Measurements from ENCODE around the gene IL13RA2.

Gene IL13RA2

DNA sequence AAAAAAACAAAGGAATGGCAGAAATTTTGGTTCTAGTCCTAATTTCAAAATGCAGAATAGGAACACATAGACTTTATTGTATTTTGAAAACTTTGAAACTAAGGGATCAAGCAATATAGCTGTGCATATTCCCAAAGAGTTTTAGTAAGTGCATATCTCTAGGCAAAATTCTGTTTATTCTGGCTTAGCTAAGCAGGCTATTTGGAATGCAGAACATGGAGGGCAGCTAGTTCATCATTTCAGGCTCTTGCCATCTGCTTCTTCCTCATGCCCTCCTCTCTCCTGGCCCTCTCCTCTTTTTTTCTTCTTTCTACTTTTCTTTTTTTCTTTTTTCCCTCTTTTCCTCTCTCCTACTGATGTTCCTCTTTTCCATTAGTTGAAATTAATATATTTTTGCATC, 12.0 kb upstream of the IL13RA2 start:
- Histone ChIP-seq H3K9me3 (ENCODE audit: control extremely low read depth in 1 of 5, control insufficient read depth in 4 of 5, insufficient read depth in 2 of 5, low read depth in 1 of 5, low read length in 4 of 5) (no peaks in the 10 kb centered on the region), H3K27me3 (replicated peaks in 2 of 5; ENCODE audit: control insufficient read depth in 4 of 5, insufficient read depth in 5 of 5, low read length in 4 of 5) (no peaks in the 10 kb centered on the region), H3K36me3 (ENCODE audit: control insufficient read depth in 4 of 4, insufficient read depth in 4 of 4, low read length in 3 of 4) (no peaks in the 10 kb centered on the region), H3K27ac (ENCODE audit: insufficient read depth in 1 of 2, low read depth in 1 of 2, low read length in 2 of 2, poor library complexity in 1 of 2, severe bottlenecking in 2 of 2) (no peak overlapping the region), H3K4me1 (ENCODE audit: control extremely low read depth in 1 of 4, control insufficient read depth in 4 of 4, insufficient read depth in 4 of 4, low read length in 3 of 4) (peaks cover 0 to 14% (median 1%) of the 10 kb centered on the region in 4 experiments), H3K4me3 (ENCODE audit: control insufficient read depth in 1 of 7, extremely low read depth in 1 of 7, insufficient read depth in 4 of 7, low read depth in 2 of 7, low read length in 6 of 7) (no peak overlapping the region)
- POLR2A ChIA-PET: no interaction called here
- DNase-seq: no peak
- CTCF ChIA-PET: interaction anchor here (1.9 kb wide), 1 partner anchor 8 kb away, joined by 4 read pairs; no protein-coding TSS in a partner anchor

DNA sequence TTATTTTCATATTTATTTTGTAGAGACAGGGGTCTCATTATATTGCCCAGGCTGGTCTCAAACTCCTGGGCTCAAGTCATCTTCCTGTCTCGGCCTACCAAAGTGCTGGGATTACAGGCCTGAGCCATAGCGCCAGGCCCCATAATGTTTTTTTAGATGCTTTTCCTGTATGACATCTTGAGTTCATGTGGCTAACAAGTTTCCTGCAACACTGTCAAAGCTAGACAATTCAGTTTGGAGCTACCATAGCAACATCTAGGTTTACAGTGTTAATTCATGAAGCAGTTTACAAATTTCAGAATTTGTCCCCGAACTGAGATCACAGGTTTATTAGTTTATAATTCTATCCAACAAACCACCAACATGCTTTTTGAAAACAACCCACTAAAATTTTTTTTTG, 6.4 kb upstream of the IL13RA2 start:
- H3K36me3 ChIP-seq (ENCODE audit: control insufficient read depth in 4 of 4, insufficient read depth in 4 of 4, low read length in 3 of 4): no peaks in the 10 kb centered on the region
- no peaks in the 10 kb centered on the region for H3K27me3 ChIP-seq (replicated peaks in 2 of 5; ENCODE audit: control insufficient read depth in 4 of 5, insufficient read depth in 5 of 5, low read length in 4 of 5)
- no peak overlapping the region for H3K27ac ChIP-seq (ENCODE audit: insufficient read depth in 1 of 2, low read depth in 1 of 2, low read length in 2 of 2, poor library complexity in 1 of 2, severe bottlenecking in 2 of 2)
- H3K4me3 ChIP-seq (ENCODE audit: control insufficient read depth in 1 of 7, extremely low read depth in 1 of 7, insufficient read depth in 4 of 7, low read depth in 2 of 7, low read length in 6 of 7): no peak overlapping the region
- 74% methylated on average over 3 of the region's 3 CpGs for WGBS (ENCODE audit: insufficient coverage)
- ChIA-PET POLR2A (no interaction called here), CTCF (no interaction called here)
- H3K4me1 ChIP-seq (ENCODE audit: control extremely low read depth in 1 of 4, control insufficient read depth in 4 of 4, insufficient read depth in 4 of 4, low read length in 3 of 4): peaks cover 0 to 13% (median 0%) of the 10 kb centered on the region in 4 experiments
- DNase-seq: peak in 2 of 3 donors; percentile 38 to 59
- no peaks in the 10 kb centered on the region for H3K9me3 ChIP-seq (ENCODE audit: control extremely low read depth in 1 of 5, control insufficient read depth in 4 of 5, insufficient read depth in 2 of 5, low read depth in 1 of 5, low read length in 4 of 5)

DNA sequence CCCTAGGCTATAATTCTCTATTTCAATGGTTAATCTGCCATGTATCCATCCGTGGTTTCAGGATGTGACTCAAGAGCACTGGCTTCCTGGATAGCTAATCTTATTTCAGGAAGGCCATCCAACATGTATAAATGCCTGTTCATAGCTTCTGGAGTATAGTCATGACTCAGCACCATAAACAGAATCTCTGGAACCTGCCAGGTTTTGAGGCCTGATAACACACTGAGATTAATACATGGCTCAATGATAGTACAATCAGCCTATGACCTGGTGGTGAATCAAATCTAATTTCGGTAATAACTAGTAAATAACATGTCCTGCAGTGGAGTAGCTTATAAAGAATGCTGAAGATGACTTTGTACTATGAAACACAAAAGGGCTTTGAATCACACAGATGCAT, 5.7 kb upstream of the IL13RA2 start:
- peak overlapping the region in 1 of 2 experiments; percentile 34 for H3K27ac ChIP-seq (ENCODE audit: insufficient read depth in 1 of 2, low read depth in 1 of 2, low read length in 2 of 2, poor library complexity in 1 of 2, severe bottlenecking in 2 of 2)
- CTCF ChIA-PET: no interaction called here
- H3K4me1 ChIP-seq (ENCODE audit: control extremely low read depth in 1 of 4, control insufficient read depth in 4 of 4, insufficient read depth in 4 of 4, low read length in 3 of 4): peaks cover 0 to 13% (median 0%) of the 10 kb centered on the region in 4 experiments
- no peaks in the 10 kb centered on the region for H3K27me3 ChIP-seq (replicated peaks in 2 of 5; ENCODE audit: control insufficient read depth in 4 of 5, insufficient read depth in 5 of 5, low read length in 4 of 5)
- H3K9me3 ChIP-seq (ENCODE audit: control extremely low read depth in 1 of 5, control insufficient read depth in 4 of 5, insufficient read depth in 2 of 5, low read depth in 1 of 5, low read length in 4 of 5): no peaks in the 10 kb centered on the region
- H3K4me3 ChIP-seq (ENCODE audit: control insufficient read depth in 1 of 7, extremely low read depth in 1 of 7, insufficient read depth in 4 of 7, low read depth in 2 of 7, low read length in 6 of 7): no peak overlapping the region
- peak; percentile 55 to 86 (median 73) for DNase-seq
- 0% methylated on average over 2 of the region's 2 CpGs for WGBS (ENCODE audit: insufficient coverage)
- H3K36me3 ChIP-seq (ENCODE audit: control insufficient read depth in 4 of 4, insufficient read depth in 4 of 4, low read length in 3 of 4): no peaks in the 10 kb centered on the region
- POLR2A ChIA-PET: no interaction called here

DNA sequence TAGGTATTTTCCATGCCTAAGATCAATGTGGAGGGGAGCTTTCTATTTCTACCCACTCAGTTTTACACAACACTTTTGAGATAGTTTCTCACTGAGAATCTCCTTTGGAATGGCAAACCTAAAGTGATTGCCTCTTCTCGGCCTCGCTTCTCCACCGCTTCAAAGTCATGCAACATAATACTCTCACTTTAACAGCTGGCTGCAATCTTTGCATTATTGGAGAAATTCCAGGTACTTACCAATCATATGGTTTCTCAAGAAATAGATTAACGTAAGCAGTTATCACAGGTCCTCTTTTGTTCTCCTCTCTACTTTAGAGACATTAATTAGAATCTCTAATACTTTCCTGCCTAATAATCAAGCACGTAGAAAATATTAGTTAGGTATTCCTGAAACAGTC, 3.7 kb upstream of the IL13RA2 start:
- H3K4me3 ChIP-seq (ENCODE audit: control insufficient read depth in 1 of 7, extremely low read depth in 1 of 7, insufficient read depth in 4 of 7, low read depth in 2 of 7, low read length in 6 of 7): no peak overlapping the region
- no peaks in the 10 kb centered on the region for H3K27me3 ChIP-seq (replicated peaks in 2 of 5; ENCODE audit: control insufficient read depth in 4 of 5, insufficient read depth in 5 of 5, low read length in 4 of 5)
- ChIA-PET CTCF (interaction anchor here (1.2 kb wide), 1 partner anchor 9 kb away, joined by 4 read pairs; no protein-coding TSS in a partner anchor), POLR2A (no interaction called here)
- no peak for DNase-seq
- H3K27ac ChIP-seq (ENCODE audit: insufficient read depth in 1 of 2, low read depth in 1 of 2, low read length in 2 of 2, poor library complexity in 1 of 2, severe bottlenecking in 2 of 2): no peak overlapping the region
- H3K4me1 ChIP-seq (ENCODE audit: control extremely low read depth in 1 of 4, control insufficient read depth in 4 of 4, insufficient read depth in 4 of 4, low read length in 3 of 4): peaks cover 0 to 13% (median 0%) of the 10 kb centered on the region in 4 experiments
- H3K9me3 ChIP-seq (ENCODE audit: control extremely low read depth in 1 of 5, control insufficient read depth in 4 of 5, insufficient read depth in 2 of 5, low read depth in 1 of 5, low read length in 4 of 5): no peaks in the 10 kb centered on the region
- WGBS (ENCODE audit: insufficient coverage): 84% methylated on average over 4 of the region's 5 CpGs
- no peaks in the 10 kb centered on the region for H3K36me3 ChIP-seq (ENCODE audit: control insufficient read depth in 4 of 4, insufficient read depth in 4 of 4, low read length in 3 of 4)

DNA sequence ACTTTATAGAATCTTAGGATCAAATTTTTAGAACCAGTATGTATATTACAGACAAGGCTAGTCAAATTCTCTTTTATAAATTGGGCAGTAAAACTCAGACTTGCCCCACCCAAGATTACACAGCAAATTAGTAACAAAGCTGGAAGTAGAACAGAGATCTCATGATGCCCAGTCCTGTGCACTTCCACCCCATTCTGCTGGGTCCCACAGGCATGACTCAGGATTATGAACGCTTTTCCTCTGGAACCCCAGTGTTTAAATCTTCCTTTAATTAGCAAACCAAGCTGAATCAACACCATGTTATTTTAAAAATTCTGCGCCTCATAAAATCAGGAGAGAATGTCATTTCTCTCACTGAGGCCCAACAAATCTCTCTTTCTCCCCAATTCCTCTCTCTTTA, 1.5 kb upstream of the IL13RA2 start:
- Histone ChIP-seq H3K27me3 (replicated peaks in 2 of 5; ENCODE audit: control insufficient read depth in 4 of 5, insufficient read depth in 5 of 5, low read length in 4 of 5) (no peaks in the 10 kb centered on the region), H3K9me3 (ENCODE audit: control extremely low read depth in 1 of 5, control insufficient read depth in 4 of 5, insufficient read depth in 2 of 5, low read depth in 1 of 5, low read length in 4 of 5) (no peaks in the 10 kb centered on the region), H3K4me3 (ENCODE audit: control insufficient read depth in 1 of 7, extremely low read depth in 1 of 7, insufficient read depth in 4 of 7, low read depth in 2 of 7, low read length in 6 of 7) (no peak overlapping the region), H3K27ac (ENCODE audit: insufficient read depth in 1 of 2, low read depth in 1 of 2, low read length in 2 of 2, poor library complexity in 1 of 2, severe bottlenecking in 2 of 2) (no peak overlapping the region), H3K36me3 (ENCODE audit: control insufficient read depth in 4 of 4, insufficient read depth in 4 of 4, low read length in 3 of 4) (no peaks in the 10 kb centered on the region), H3K4me1 (ENCODE audit: control extremely low read depth in 1 of 4, control insufficient read depth in 4 of 4, insufficient read depth in 4 of 4, low read length in 3 of 4) (peaks cover 0 to 11% (median 0%) of the 10 kb centered on the region in 4 experiments)
- ChIA-PET POLR2A (no interaction called here), CTCF (interaction anchor here (1.1 kb wide), 1 partner anchor 21 kb away, joined by 3 read pairs; no protein-coding TSS in a partner anchor)
- whole genome bisulfite sequencing (ENCODE audit: insufficient coverage): 88% methylated on average over 2 of the region's 2 CpGs
- no peak for DNase-seq

DNA sequence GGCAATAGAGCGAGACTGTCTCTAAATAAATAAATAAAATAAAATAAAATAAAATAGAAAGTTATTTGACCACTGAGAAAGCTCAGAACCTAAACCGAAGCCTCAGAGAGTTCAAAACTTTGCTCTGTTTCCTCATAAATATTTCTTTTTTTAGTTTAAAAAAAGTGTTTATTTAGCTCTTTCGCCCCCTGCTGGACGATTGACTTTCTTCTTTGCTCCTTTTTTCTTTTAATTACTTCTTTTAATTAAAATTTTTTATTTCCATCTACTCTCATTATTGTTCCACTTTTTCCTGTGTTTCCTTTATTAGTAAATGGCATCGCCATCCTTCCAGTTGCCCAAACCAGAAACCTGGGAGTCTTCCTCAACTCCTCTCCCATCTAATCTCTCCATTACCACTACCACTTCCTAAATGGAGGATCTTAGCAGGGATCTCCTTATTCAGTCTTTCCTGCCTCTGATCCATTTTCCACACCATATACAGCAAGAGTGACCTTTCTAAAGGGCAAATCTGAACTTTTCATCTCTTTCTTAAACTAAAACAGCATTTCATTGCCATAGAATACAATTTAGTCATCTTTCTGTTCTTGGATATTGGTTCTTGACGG, 728 bp upstream of the IL13RA2 start:
- H3K27me3 ChIP-seq (replicated peaks in 2 of 5; ENCODE audit: control insufficient read depth in 4 of 5, insufficient read depth in 5 of 5, low read length in 4 of 5): no peaks in the 10 kb centered on the region
- WGBS (ENCODE audit: insufficient coverage): 49% methylated on average over 3 of the region's 6 CpGs
- ChIA-PET POLR2A (no interaction called here), CTCF (interaction anchor here (0.6 to 1.1 kb wide), 3 partner anchors 21 to 129 kb away, joined by 3 read pairs; no protein-coding TSS in a partner anchor)
- peaks cover 0 to 5% (median 0%) of the 10 kb centered on the region in 4 experiments for H3K4me1 ChIP-seq (ENCODE audit: control extremely low read depth in 1 of 4, control insufficient read depth in 4 of 4, insufficient read depth in 4 of 4, low read length in 3 of 4)
- H3K9me3 ChIP-seq (ENCODE audit: control extremely low read depth in 1 of 5, control insufficient read depth in 4 of 5, insufficient read depth in 2 of 5, low read depth in 1 of 5, low read length in 4 of 5): no peaks in the 10 kb centered on the region
- H3K36me3 ChIP-seq (ENCODE audit: control insufficient read depth in 4 of 4, insufficient read depth in 4 of 4, low read length in 3 of 4): no peaks in the 10 kb centered on the region
- H3K27ac ChIP-seq (ENCODE audit: insufficient read depth in 1 of 2, low read depth in 1 of 2, low read length in 2 of 2, poor library complexity in 1 of 2, severe bottlenecking in 2 of 2): no peak overlapping the region
- DNase-seq: peak; percentile 8 to 40 (median 34)
- no peak overlapping the region for H3K4me3 ChIP-seq (ENCODE audit: control insufficient read depth in 1 of 7, extremely low read depth in 1 of 7, insufficient read depth in 4 of 7, low read depth in 2 of 7, low read length in 6 of 7)

DNA sequence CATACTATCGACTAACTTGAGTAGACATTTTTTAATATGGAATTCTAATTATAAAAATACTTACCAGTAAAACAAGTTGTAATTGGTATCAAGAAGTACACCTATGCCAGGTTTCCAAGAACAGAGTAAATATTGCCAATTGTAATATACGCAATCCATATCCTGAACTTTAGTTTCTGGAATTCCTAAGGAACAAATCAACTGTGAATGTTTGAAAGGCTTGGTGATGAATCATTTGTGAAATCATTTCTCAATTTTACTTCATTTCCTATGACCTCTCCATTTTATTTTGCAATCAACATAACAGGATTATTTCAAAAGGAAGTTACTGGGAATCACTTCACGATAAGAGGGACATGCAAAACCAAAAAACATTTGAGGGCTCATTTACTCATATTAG, 3.7 kb downstream of the IL13RA2 start:
- Histone ChIP-seq H3K4me1 (ENCODE audit: control extremely low read depth in 1 of 4, control insufficient read depth in 4 of 4, insufficient read depth in 4 of 4, low read length in 3 of 4) (no peaks in the 10 kb centered on the region), H3K4me3 (ENCODE audit: control insufficient read depth in 1 of 7, extremely low read depth in 1 of 7, insufficient read depth in 4 of 7, low read depth in 2 of 7, low read length in 6 of 7) (no peak overlapping the region), H3K9me3 (ENCODE audit: control extremely low read depth in 1 of 5, control insufficient read depth in 4 of 5, insufficient read depth in 2 of 5, low read depth in 1 of 5, low read length in 4 of 5) (no peaks in the 10 kb centered on the region), H3K27me3 (replicated peaks in 2 of 5; ENCODE audit: control insufficient read depth in 4 of 5, insufficient read depth in 5 of 5, low read length in 4 of 5) (no peaks in the 10 kb centered on the region), H3K27ac (ENCODE audit: insufficient read depth in 1 of 2, low read depth in 1 of 2, low read length in 2 of 2, poor library complexity in 1 of 2, severe bottlenecking in 2 of 2) (no peak overlapping the region), H3K36me3 (ENCODE audit: control insufficient read depth in 4 of 4, insufficient read depth in 4 of 4, low read length in 3 of 4) (no peaks in the 10 kb centered on the region)
- POLR2A ChIA-PET: no interaction called here
- WGBS (ENCODE audit: insufficient coverage): no CpG with 5 or more reads among the region's 3 CpGs
- CTCF ChIA-PET: no interaction called here
- DNase-seq: no peak
